Lower lobe of right lung (tissue), 2 donors: ENCODE measurements around the gene AAMP. TPM values are rescaled to one million over a fixed set of nuclear protein-coding genes. Genes with fewer than 3 reads are reported as not detected.

Experiments
- ATAC-seq, 2 donors: fragments of 200-7000 bp; cut with Tn5 transposase; one replicate each; pipeline ENCODE4 v1.9.1; 2020 to 2022; ENCODE audit warnings: mild to moderate bottlenecking in 2 of 2, moderate library complexity in 2 of 2
- DNase-seq: peaks from one replicate; pipeline ENCODE4 v3.0.0-alpha.2; 2020
- H3K27ac ChIP-seq: fragments of 200-600 bp; one replicate; pipeline ENCODE4 v1.8.0; 2022
- H3K27me3 ChIP-seq: fragments of 200-600 bp; one replicate; pipeline ENCODE4 v1.8.0; 2022; ENCODE audit warnings: low read depth
- H3K36me3 ChIP-seq: fragments of 200-600 bp; one replicate; pipeline ENCODE4 v1.8.0; 2022; ENCODE audit warnings: mild to moderate bottlenecking
- H3K4me1 ChIP-seq: fragments of 200-600 bp; one replicate; pipeline ENCODE4 v1.8.0; 2022
- H3K4me3 ChIP-seq: fragments of 200-600 bp; one replicate; pipeline ENCODE4 v1.8.0; 2022; ENCODE audit warnings: mild to moderate bottlenecking
- H3K9me3 ChIP-seq: fragments of 200-600 bp; one replicate; pipeline ENCODE4 v1.8.0; 2022
- intact Hi-C: fragments of 100-400 bp; cut with DNase I; formaldehyde crosslinking; loops from one replicate; pipeline ENCODE4 v1.11.0; 2022
- total RNA-seq: library from RNA; stranded (reverse); fragmentation: NEBNext Ultra II Directional; extraction: Animal tissue kit (Norgen Biotek cat#: 25700); gene quantifications from one replicate; pipeline ENCODE4 v1.2.1, GENCODE V29; 2021
- TF ChIP-seq, protein P1 (sequence below): fragments of 200-600 bp; IDR thresholded peaks from one replicate; pipeline ENCODE4 v1.8.0; 2022; ENCODE audit warnings: antibody characterized with exemption, mild to moderate bottlenecking
- donor health status: DM: no; HTN: yes; CAD: no; lungs with severe emphysema.

AAMP gene
- total RNA-seq, 1 donor from 2014 or later: 58.8 TPM

DNA sequence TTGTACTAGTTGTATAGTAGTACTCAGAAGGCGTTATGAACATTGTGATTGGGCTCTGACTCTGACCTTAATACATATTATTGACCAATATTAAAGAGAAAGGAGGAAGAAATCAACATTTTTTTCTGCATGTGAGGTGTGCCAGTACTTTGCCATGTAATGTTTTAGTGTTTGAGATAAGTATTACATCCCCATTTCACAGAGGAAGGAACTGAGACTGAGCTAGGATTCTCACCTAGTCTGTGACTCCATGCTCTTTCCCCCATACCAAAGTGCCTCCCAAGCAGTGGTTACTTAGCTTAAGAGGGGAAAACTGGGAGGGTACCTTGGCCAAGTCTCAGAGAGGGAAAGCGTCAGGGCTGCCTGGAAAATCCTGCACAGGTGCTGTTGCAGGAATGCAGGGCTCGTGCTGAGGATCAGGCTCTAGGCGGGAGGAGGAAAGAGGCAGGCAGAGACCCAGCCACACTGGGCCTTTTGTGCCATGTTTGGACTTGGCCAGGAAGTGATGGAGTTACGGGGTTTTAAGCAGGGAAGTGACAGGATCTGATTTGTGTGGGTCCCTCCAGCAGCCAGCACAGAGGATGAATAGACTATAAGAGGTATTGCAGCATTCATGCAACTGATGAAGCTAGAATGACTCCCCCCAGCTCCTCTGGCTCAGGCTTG lies 2.1 kb upstream of the AAMP start:
- no peak for DNase-seq
- peak overlapping the region; percentile 59 for H3K27ac ChIP-seq
- no peak for ATAC-seq
- no peaks in the 10 kb centered on the region for H3K27me3 ChIP-seq
- peaks cover 59% of the 10 kb centered on the region for H3K36me3 ChIP-seq
- H3K4me3 ChIP-seq: no peak overlapping the region
- TF ChIP-seq, protein P1, sequence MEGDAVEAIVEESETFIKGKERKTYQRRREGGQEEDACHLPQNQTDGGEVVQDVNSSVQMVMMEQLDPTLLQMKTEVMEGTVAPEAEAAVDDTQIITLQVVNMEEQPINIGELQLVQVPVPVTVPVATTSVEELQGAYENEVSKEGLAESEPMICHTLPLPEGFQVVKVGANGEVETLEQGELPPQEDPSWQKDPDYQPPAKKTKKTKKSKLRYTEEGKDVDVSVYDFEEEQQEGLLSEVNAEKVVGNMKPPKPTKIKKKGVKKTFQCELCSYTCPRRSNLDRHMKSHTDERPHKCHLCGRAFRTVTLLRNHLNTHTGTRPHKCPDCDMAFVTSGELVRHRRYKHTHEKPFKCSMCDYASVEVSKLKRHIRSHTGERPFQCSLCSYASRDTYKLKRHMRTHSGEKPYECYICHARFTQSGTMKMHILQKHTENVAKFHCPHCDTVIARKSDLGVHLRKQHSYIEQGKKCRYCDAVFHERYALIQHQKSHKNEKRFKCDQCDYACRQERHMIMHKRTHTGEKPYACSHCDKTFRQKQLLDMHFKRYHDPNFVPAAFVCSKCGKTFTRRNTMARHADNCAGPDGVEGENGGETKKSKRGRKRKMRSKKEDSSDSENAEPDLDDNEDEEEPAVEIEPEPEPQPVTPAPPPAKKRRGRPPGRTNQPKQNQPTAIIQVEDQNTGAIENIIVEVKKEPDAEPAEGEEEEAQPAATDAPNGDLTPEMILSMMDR: no peak
- H3K4me1 ChIP-seq: peaks cover 48% of the 10 kb centered on the region
- intact Hi-C loops: no loop called here
- H3K9me3 ChIP-seq: no peaks in the 10 kb centered on the region

DNA sequence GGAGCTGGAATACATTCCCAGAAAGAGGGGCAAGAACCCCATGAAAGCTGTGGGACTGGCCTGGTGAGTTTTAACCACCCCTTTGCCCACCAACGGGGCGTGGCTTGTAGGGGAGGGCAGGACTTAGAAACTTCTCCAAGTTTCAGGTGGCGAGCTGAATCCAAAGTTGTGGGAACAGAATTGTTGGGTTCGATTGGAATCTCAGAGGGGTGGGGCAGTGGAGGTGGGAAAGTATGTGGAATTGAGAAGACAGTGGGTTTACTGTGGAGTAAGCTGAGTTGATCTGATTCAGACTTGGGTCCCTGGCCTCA lies 1.5 kb upstream of the AAMP start:
- no peak for ATAC-seq
- TF ChIP-seq, protein P1: no peak
- no peak overlapping the region for H3K27ac ChIP-seq
- no peak for DNase-seq
- no peaks in the 10 kb centered on the region for H3K27me3 ChIP-seq
- peaks cover 59% of the 10 kb centered on the region for H3K36me3 ChIP-seq
- H3K4me1 ChIP-seq: peaks cover 48% of the 10 kb centered on the region
- intact Hi-C loops: no loop called here
- H3K4me3 ChIP-seq: peak overlapping the region; percentile 78
- no peaks in the 10 kb centered on the region for H3K9me3 ChIP-seq

DNA sequence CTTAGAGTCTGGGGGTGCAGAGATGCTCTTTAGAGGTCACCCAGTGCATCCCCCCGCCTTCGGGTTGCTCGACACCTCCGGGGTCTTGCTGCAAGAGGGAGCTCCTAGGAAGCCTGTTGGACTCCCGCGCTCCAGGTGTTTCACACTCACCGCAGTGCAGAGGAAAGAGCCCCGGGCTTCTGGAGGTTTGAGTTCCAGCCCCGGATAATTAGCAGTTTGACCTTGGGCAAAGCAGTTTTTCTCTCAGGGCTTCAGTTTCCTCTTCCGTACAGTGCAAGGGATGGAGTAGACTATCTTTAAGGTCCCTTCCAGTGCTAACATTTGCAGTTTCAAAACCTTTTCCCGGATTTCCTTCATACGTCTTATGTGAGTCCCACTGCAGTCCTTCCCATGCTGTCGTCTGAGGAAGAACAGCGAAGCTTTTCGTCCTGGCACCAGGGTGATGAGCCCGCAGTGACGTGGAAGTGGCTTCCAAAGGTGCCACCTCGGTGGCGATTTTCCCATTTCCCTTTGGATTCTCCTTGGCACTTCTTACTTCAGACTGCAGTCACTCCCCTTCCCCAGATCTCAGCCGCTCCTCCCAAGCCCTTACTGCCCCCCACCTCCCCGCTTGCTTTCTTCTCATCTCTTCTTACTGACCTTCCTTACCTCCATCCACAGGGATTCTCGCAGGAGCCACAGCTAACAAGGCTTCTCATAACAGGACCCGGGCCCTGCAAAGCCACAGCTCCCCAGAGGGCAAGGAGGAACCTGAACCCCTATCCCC lies 967 bp upstream of the AAMP start:
- H3K4me1 ChIP-seq: peaks cover 48% of the 10 kb centered on the region
- peak overlapping the region; percentile 68 for H3K27ac ChIP-seq
- TF ChIP-seq, protein P1: no peak
- H3K4me3 ChIP-seq: peak overlapping the region; percentile 78
- intact Hi-C loops: no loop called here
- ATAC-seq: no peak
- peaks cover 59% of the 10 kb centered on the region for H3K36me3 ChIP-seq
- DNase-seq: no peak
- no peaks in the 10 kb centered on the region for H3K27me3 ChIP-seq
- H3K9me3 ChIP-seq: no peaks in the 10 kb centered on the region

DNA sequence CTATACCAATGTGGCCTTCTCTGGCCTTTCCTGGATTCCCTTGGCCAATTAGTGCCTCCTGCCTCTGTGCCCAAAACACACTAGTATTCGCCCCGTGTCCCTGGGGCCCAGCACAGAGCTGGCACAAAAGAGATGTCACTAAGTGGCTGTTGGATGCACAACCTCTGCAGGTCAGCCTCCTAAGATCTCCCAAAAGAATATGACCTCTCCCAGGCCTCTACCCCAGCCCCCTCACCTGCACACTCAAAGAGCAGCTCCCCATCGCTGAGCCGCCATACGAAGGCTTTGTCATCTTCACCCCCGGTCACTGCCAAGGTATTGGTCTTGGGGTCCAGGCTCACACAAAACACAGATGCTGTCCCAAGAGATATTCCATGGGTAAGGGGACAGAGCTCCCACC lies 2.7 kb downstream of the AAMP start:
- DNase-seq: no peak
- Histone ChIP-seq H3K4me3 (no peak overlapping the region), H3K27me3 (no peaks in the 10 kb centered on the region), H3K9me3 (no peaks in the 10 kb centered on the region), H3K27ac (no peak overlapping the region), H3K36me3 (peaks cover 63% of the 10 kb centered on the region), H3K4me1 (peaks cover 59% of the 10 kb centered on the region)
- TF ChIP-seq, protein P1: no peak
- no peak for ATAC-seq
- intact Hi-C loops: no loop called here

DNA sequence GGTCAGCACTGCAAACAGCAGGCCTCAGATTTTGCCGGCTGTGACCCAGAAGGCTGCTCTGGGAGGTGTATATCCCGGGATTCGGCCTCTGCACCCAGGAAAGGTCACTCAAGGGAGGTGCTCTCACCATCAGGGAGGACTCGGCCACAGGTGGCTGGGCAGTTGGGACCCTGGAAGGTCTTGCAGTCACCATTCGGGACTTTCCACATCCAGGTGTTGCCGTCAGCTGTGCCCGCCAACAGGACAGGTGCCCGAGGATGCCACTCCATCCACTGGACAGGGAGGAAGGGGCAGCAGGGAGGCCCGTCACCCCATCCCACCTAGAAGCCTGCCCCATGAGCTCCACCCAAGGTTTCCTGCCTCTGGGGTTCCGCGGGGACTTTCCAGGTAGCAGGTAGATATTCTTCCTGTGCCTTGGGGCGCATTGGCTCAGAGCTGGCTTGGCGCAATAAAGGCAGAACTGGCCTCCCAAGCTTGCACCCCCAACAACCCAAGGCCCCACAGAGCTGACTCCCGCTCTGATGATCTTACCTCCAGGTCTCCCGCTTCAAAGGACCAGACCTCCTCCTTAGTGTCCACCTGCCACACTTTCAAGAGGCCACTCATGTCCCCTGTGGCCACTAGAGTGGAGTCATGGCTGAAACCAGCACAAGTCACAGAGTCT lies 3.5 kb downstream of the AAMP start:
- TF ChIP-seq, protein P1: no peak
- H3K27ac ChIP-seq: no peak overlapping the region
- intact Hi-C loops: no loop called here
- H3K36me3 ChIP-seq: peaks cover 61% of the 10 kb centered on the region
- no peaks in the 10 kb centered on the region for H3K27me3 ChIP-seq
- H3K4me1 ChIP-seq: peaks cover 59% of the 10 kb centered on the region
- DNase-seq: no peak
- no peaks in the 10 kb centered on the region for H3K9me3 ChIP-seq
- H3K4me3 ChIP-seq: no peak overlapping the region
- ATAC-seq: no peak
